Keratinocyte (primary cell): ENCODE data around the gene PKHD1. TPM values are rescaled to one million over a fixed set of nuclear protein-coding genes. Genes with fewer than 3 reads are reported as not detected.
A peak's percentile ranks its signal among the peaks of the same experiment; 100 is the strongest.

Experiments used
- DNase-seq: peaks from one replicate; pipeline ENCODE4 v3.0.0-alpha.2; 2011; ENCODE audit warnings: low read depth, missing footprints, low spot score
- FAIRE-seq: peaks from 2 replicates; lab custom pipeline; 2011; peaks lifted over from hg19 to GRCh38; lab: Jason Lieb, UNC
- H2AFZ ChIP-seq: 2 replicates; pipeline ENCODE4 v1.6.0; 2012; ENCODE audit warnings: low read length, control low read depth, inconsistent platforms; ENCODE audit not compliant: control insufficient read depth
- H3K27ac ChIP-seq: 2 replicates; pipeline ENCODE4 v1.5.1; 2011; ENCODE audit warnings: low read length; ENCODE audit not compliant: control insufficient read depth, insufficient read depth
- H3K27me3 ChIP-seq: 3 replicates; pipeline ENCODE4 v1.6.0; 2011; ENCODE audit warnings: low read length; ENCODE audit not compliant: control insufficient read depth, insufficient read depth; ENCODE audit errors: extremely low read depth
- H3K36me3 ChIP-seq, 2 experiments: 2 replicates in 1 of 2; 3 replicates in 1 of 2; pipeline ENCODE4 v1.5.1; 2011; ENCODE audit warnings: low read length in 2 of 2, mild to moderate bottlenecking in 1 of 2; ENCODE audit not compliant: control insufficient read depth in 2 of 2, insufficient read depth in 2 of 2; ENCODE audit errors: extremely low read depth in 1 of 2
- H3K4me1 ChIP-seq: 3 replicates; pipeline ENCODE4 v1.5.1; 2011; ENCODE audit warnings: low read length; ENCODE audit not compliant: control insufficient read depth, insufficient read depth; ENCODE audit errors: extremely low read depth
- H3K4me2 ChIP-seq: 3 replicates; pipeline ENCODE4 v1.6.0; 2011; ENCODE audit warnings: low read depth, low read length; ENCODE audit not compliant: control insufficient read depth, insufficient read depth; ENCODE audit errors: extremely low read depth
- H3K4me3 ChIP-seq, 3 experiments: fragments of 200-600 bp in 1 of 3; sonication (generic) in 1 of 3; 2 replicates in 2 of 3; 3 replicates in 1 of 3; pipeline ENCODE4 v1.5.1; 2011 to 2016; ENCODE audit warnings: low read length in 3 of 3, mild to moderate bottlenecking in 3 of 3, control low read depth in 2 of 3, inconsistent platforms in 1 of 3, low read depth in 1 of 3, mixed read lengths in 1 of 3, mixed run types in 1 of 3, moderate library complexity in 1 of 3; ENCODE audit not compliant: control insufficient read depth in 2 of 3, insufficient read depth in 2 of 3; ENCODE audit errors: extremely low read depth in 1 of 3
- H3K79me2 ChIP-seq: 2 replicates; pipeline ENCODE4 v1.6.0; 2012; ENCODE audit warnings: low read length; ENCODE audit not compliant: control insufficient read depth, insufficient read depth
- H3K9ac ChIP-seq: 3 replicates; pipeline ENCODE4 v1.6.0; 2011; ENCODE audit warnings: low read length; ENCODE audit not compliant: control insufficient read depth, insufficient read depth; ENCODE audit errors: extremely low read depth
- H3K9me1 ChIP-seq: 3 replicates; pipeline ENCODE4 v1.6.0; 2011; ENCODE audit warnings: low read length; ENCODE audit not compliant: control insufficient read depth, insufficient read depth; ENCODE audit errors: extremely low read depth
- H3K9me3 ChIP-seq: 2 replicates; pipeline ENCODE4 v1.5.1; 2012; ENCODE audit warnings: low read depth, low read length; ENCODE audit not compliant: control insufficient read depth
- H4K20me1 ChIP-seq: 3 replicates; pipeline ENCODE4 v1.6.0; 2011; ENCODE audit warnings: low read length; ENCODE audit not compliant: control insufficient read depth, insufficient read depth; ENCODE audit errors: extremely low read depth
- CTCF ChIP-seq, 3 experiments: IDR thresholded peaks in 1 of 3; conservative IDR thresholded peaks in 1 of 3; optimal IDR thresholded peaks in 1 of 3; 2 replicates in 2 of 3; 3 replicates in 1 of 3; pipeline versions ENCODE3 to v1.5.1; 2011; ENCODE audit warnings: low read length in 3 of 3, mild to moderate bottlenecking in 3 of 3, moderate library complexity in 2 of 3, control low read depth in 1 of 3, inconsistent platforms in 1 of 3; ENCODE audit not compliant: insufficient read depth in 2 of 3; ENCODE audit errors: extremely low read depth in 1 of 3
- EZH2 ChIP-seq: IDR thresholded peaks from one replicate; pipeline ENCODE4 v1.6.1; 2012; ENCODE audit warnings: inconsistent platforms, mild to moderate bottlenecking, low read length, moderate library complexity
- dilution Hi-C: fragments of 300-500 bp; cut with MboI; formaldehyde crosslinking; loops from one replicate; pipeline ENCODE4 v1.7.0; 2020; ENCODE audit warnings: low sequenced_read_pairs; ENCODE audit not compliant: extremely low pct_ligation_motif_present
- polyA plus RNA-seq, 5 experiments: library from polyadenylated mRNA; depleted of rRNA in 3 of 5; stranded (reverse) in 3 of 5; stranded (forward) in 1 of 5; unstranded in 1 of 5; fragments of >200 nt; gene quantifications; 1 replicate in 1 of 5; 2 replicates in 3 of 5; 3 replicates in 1 of 5; pipeline versions ENCODE4 v1.2.1 to v1.2.3, GENCODE V29; 2011 to 2012; ENCODE audit warnings: missing spikeins in 2 of 5, low read depth in 1 of 5, low replicate concordance in 1 of 5

The PKHD1 gene
- polyA plus RNA-seq, 1 donor (not counting 4 experiments of a cell fraction or from before 2014, with no cell fraction given), result under 0.01 TPM

- H3K4me2 ChIP-seq, result no peak overlapping the region
- no peak for DNase-seq
- no peaks in the 10 kb centered on the region for H3K27me3 ChIP-seq
- FAIRE-seq, result no peak
- no peaks in the 10 kb centered on the region for H3K9me3 ChIP-seq
- H4K20me1 ChIP-seq, result no peaks in the 10 kb centered on the region
- no peaks in the 10 kb centered on the region for H3K9me1 ChIP-seq
- TF ChIP-seq EZH2 (no peak), CTCF (optimal IDR thresholded peaks at IDR 0.05 in 1 of 3, IDR thresholded peaks at IDR 0.05 in 1 of 3, conservative IDR thresholded peaks at IDR 0.05 in 1 of 3; ENCODE audit: extremely low read depth in 1 of 3, insufficient read depth in 2 of 3, low read length in 3 of 3) (no peak)
- no peaks in the 10 kb centered on the region for H3K79me2 ChIP-seq
- no peak overlapping the region for H3K27ac ChIP-seq
- H3K9ac ChIP-seq, result no peak overlapping the region
- no peak overlapping the region for H3K4me3 ChIP-seq
- dilution Hi-C loops, result no loop called here
- H3K36me3 ChIP-seq, result no peaks in the 10 kb centered on the region
- no peak overlapping the region for H2AFZ ChIP-seq
- no peaks in the 10 kb centered on the region for H3K4me1 ChIP-seq
Measured at GRCh38 chr6:51570168-51570921, 517.1 kb downstream of the PKHD1 start.

- Histone ChIP-seq H3K79me2 (no peaks in the 10 kb centered on the region), H3K27ac (no peak overlapping the region), H3K4me2 (no peak overlapping the region), H3K4me1 (no peaks in the 10 kb centered on the region), H2AFZ (no peak overlapping the region), H3K9me1 (no peaks in the 10 kb centered on the region), H3K36me3 (no peaks in the 10 kb centered on the region), H3K9me3 (no peaks in the 10 kb centered on the region), H4K20me1 (no peaks in the 10 kb centered on the region), H3K9ac (no peak overlapping the region), H3K4me3 (no peak overlapping the region), H3K27me3 (no peaks in the 10 kb centered on the region)
- TF ChIP-seq CTCF (optimal IDR thresholded peaks at IDR 0.05 in 1 of 3, IDR thresholded peaks at IDR 0.05 in 1 of 3, conservative IDR thresholded peaks at IDR 0.05 in 1 of 3; ENCODE audit: extremely low read depth in 1 of 3, insufficient read depth in 2 of 3, low read length in 3 of 3) (peak; percentile 23 to 55 (median 35)), EZH2 (no peak)
- DNase-seq, result no peak
- FAIRE-seq, result no peak
- dilution Hi-C loops, result no loop called here
Measured at GRCh38 chr6:51569594-51569993, 517.8 kb downstream of the PKHD1 start.
